Measurements from ENCODE around the gene ALPK3.
"Not testable (repeated sequence)": the region's sequence is repeated elsewhere in the genome, so short reads cannot be mapped to it uniquely, and the experiment has no call there.

Gene ALPK3

GRCh38 chr15:84874981-84875699 lies 58.0 kb downstream of the ALPK3 start:
- no peak for DNase-seq

- no peak for DNase-seq
Observed at GRCh38 chr15:84876269-84876668, 59.1 kb downstream of the ALPK3 start.

GRCh38 chr15:84877701-84878100 lies 60.5 kb downstream of the ALPK3 start:
- not testable (repeated sequence) for DNase-seq

- DNase-seq = no peak
Observed at GRCh38 chr15:84878504-84878903, 61.3 kb downstream of the ALPK3 start.

- no peak for DNase-seq
Observed at GRCh38 chr15:84879088-84879780, 62.1 kb downstream of the ALPK3 start.

- DNase-seq = no peak
Observed at GRCh38 chr15:84880007-84880406, 62.9 kb downstream of the ALPK3 start.

GRCh38 chr15:84880822-84881519 lies 63.8 kb downstream of the ALPK3 start:
- no peak for DNase-seq

GRCh38 chr15:84881520-84881830 lies 64.3 kb downstream of the ALPK3 start:
- no peak for DNase-seq

GRCh38 chr15:84883466-84883865 lies 66.3 kb downstream of the ALPK3 start:
- no peak for DNase-seq

- no peak for DNase-seq
Observed at GRCh38 chr15:84883916-84884781, 67.0 kb downstream of the ALPK3 start, which contains the start of gene SLC28A1. TSS of gene SLC28A1 (plus strand) at chr15:84884662. CDS start at chr15:84887761, 3,099 bp downstream.

GRCh38 chr15:84885801-84886200 lies 68.6 kb downstream of the ALPK3 start:
- DNase-seq = no peak

GRCh38 chr15:84886211-84886983 lies 69.2 kb downstream of the ALPK3 start:
- DNase-seq = no peak

GRCh38 chr15:84886984-84887299 lies 69.8 kb downstream of the ALPK3 start:
- DNase-seq = no peak

GRCh38 chr15:84887938-84888337 lies 70.8 kb downstream of the ALPK3 start:
- DNase-seq = no peak

- DNase-seq = no peak
Observed at GRCh38 chr15:84888639-84889038, 71.5 kb downstream of the ALPK3 start.

GRCh38 chr15:84889313-84889990 lies 72.3 kb downstream of the ALPK3 start:
- no peak for DNase-seq

- no peak for DNase-seq
Observed at GRCh38 chr15:84889991-84890669, 73.0 kb downstream of the ALPK3 start.

- DNase-seq = no peak
Observed at GRCh38 chr15:84890670-84891162, 73.6 kb downstream of the ALPK3 start.

- DNase-seq = no peak
Observed at GRCh38 chr15:84891339-84891738, 74.2 kb downstream of the ALPK3 start.

GRCh38 chr15:84892786-84893307 lies 75.7 kb downstream of the ALPK3 start:
- DNase-seq = no peak

GRCh38 chr15:84893607-84894006 lies 76.5 kb downstream of the ALPK3 start:
- no peak for DNase-seq

Data from activated gamma-delta T cell (primary cell).